ENCODE results near the gene PDLIM3. TPM values are rescaled to one million over a fixed set of nuclear protein-coding genes. Genes with fewer than 3 reads are reported as not detected.
"Not testable (repeated sequence)": the region's sequence is repeated elsewhere in the genome, so short reads cannot be mapped to it uniquely, and the experiment has no call there.

Gene PDLIM3
- total and polyA plus RNA-seq, 2 of the 13 experiments (the other 11 are each of a cell fraction or from before 2014, with no cell fraction given) = 5.9 to 14.0 TPM

DNA sequence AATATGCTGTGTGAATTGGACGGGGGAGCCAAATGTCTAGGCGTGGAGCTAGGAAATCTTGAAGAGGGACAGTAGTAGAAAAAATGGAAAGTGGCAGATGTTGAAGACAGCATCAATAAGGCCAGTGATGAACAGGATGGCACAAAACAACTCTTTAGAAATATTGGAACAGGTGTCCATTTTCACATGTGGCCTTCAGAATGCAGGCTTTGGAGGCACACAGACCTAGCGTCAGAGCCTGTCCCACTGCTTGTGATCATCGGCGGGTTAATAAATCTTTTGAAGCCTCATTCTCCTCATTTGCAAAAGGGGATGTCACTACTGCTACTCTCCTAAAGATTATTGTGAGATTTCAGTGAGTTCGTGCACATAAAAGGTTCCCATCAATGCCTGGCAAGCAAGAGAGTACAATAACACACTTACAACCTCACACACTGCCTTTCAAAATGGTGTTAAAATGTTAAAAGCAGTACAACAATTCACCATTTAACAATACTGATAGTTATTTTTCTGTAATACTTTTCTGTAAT is 2.4 kb downstream of the PDLIM3 start (continued):
- TF ChIP-seq, protein P1, sequence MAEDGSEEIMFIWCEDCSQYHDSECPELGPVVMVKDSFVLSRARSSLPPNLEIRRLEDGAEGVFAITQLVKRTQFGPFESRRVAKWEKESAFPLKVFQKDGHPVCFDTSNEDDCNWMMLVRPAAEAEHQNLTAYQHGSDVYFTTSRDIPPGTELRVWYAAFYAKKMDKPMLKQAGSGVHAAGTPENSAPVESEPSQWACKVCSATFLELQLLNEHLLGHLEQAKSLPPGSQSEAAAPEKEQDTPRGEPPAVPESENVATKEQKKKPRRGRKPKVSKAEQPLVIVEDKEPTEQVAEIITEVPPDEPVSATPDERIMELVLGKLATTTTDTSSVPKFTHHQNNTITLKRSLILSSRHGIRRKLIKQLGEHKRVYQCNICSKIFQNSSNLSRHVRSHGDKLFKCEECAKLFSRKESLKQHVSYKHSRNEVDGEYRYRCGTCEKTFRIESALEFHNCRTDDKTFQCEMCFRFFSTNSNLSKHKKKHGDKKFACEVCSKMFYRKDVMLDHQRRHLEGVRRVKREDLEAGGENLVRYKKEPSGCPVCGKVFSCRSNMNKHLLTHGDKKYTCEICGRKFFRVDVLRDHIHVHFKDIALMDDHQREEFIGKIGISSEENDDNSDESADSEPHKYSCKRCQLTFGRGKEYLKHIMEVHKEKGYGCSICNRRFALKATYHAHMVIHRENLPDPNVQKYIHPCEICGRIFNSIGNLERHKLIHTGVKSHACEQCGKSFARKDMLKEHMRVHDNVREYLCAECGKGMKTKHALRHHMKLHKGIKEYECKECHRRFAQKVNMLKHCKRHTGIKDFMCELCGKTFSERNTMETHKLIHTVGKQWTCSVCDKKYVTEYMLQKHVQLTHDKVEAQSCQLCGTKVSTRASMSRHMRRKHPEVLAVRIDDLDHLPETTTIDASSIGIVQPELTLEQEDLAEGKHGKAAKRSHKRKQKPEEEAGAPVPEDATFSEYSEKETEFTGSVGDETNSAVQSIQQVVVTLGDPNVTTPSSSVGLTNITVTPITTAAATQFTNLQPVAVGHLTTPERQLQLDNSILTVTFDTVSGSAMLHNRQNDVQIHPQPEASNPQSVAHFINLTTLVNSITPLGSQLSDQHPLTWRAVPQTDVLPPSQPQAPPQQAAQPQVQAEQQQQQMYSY (CRISPR knock-in tag; IDR thresholded peaks at IDR 0.05) = no peak
- TF ChIP-seq KLF6 (CRISPR knock-in tag; IDR thresholded peaks at IDR 0.05) = no peak
- no peak for TF ChIP-seq ZFP36L2 (CRISPR knock-in tag; IDR thresholded peaks at IDR 0.05)

DNA sequence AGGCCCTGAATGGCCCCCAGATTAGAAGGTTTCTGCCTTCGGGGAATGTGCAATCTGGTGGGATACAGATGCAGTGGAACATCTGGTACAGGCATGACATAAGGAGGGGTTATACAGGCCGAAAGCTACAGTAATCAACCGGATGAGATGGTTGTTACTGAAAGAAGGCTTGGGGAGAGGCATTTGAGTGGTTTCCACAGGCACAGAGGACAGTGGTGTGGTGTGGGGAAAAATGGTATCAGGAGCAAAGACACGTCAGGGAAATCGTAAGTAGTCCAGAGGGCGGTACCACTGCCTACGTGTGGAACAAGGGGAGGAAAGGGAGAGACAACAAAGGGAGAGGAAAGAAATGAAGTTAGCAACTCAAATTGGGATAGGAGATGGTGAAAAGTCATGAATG is 3.0 kb downstream of the PDLIM3 start:
- TF ChIP-seq ZC3H13 (CRISPR knock-in tag; IDR thresholded peaks at IDR 0.05) = no peak
- no peak for TF ChIP-seq ISX (CRISPR knock-in tag; conservative IDR thresholded peaks at IDR 0.05)
- no peak for TF ChIP-seq TCF7L2 (IDR thresholded peaks at IDR 0.05; ENCODE audit: low read depth, low read length)
- TF ChIP-seq ZNF670 (CRISPR knock-in tag; IDR thresholded peaks at IDR 0.05; ENCODE audit: borderline replicate concordance) = no peak
- TF ChIP-seq NR2F1 (CRISPR knock-in tag; IDR thresholded peaks at IDR 0.05) = no peak
- TF ChIP-seq, protein P2, sequence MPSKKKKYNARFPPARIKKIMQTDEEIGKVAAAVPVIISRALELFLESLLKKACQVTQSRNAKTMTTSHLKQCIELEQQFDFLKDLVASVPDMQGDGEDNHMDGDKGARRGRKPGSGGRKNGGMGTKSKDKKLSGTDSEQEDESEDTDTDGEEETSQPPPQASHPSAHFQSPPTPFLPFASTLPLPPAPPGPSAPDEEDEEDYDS (CRISPR knock-in tag; IDR thresholded peaks at IDR 0.05) = no peak
- Histone ChIP-seq H3K4me3 (replicated peaks in 1 of 3; ENCODE audit: insufficient read depth in 1 of 3, low read depth in 2 of 3, low read length in 3 of 3) (no peak overlapping the region), H3K9me3 (ENCODE audit: low read length) (no peaks in the 10 kb centered on the region), H3K36me3 (replicated peaks in 1 of 2; ENCODE audit: control insufficient read depth in 1 of 2, insufficient read depth in 2 of 2, low read length in 2 of 2) (no peaks in the 10 kb centered on the region), H3K4me2 (ENCODE audit: low read depth, low read length) (no peak overlapping the region), H3K27me3 (ENCODE audit: control insufficient read depth in 1 of 2, insufficient read depth in 2 of 2, low read length in 2 of 2) (peaks cover 2 to 21% of the 10 kb centered on the region in 2 experiments; a peak in 4 of 5 replicates), H2AFZ (ENCODE audit: low read length) (no peak overlapping the region), H3K9ac (ENCODE audit: insufficient read depth, low read depth, low read length) (no peak overlapping the region), H3K4me1 (ENCODE audit: insufficient read depth, low read length) (peaks cover 12% of the 10 kb centered on the region), H4K20me1 (ENCODE audit: insufficient read depth, low read length) (no peaks in the 10 kb centered on the region), H3K79me2 (ENCODE audit: insufficient read depth, low read length) (no peaks in the 10 kb centered on the region), H3K27ac (ENCODE audit: extremely low read length, insufficient read depth, low read length) (no peak overlapping the region)
- FAIRE-seq = no peak
- POLR2A ChIA-PET = no interaction called here
- DNase-seq (ENCODE audit: low spot score) = no peak
- 45% methylated on average over 7 of the region's 7 CpGs for WGBS (ENCODE audit: low lambda C conversion rate)
- no TSS peak for BruUV-seq (replicated peaks)
- no peak for ATAC-seq
- in situ Hi-C loops (cut with HindIII; ENCODE audit: extremely low pct_ligation_motif_present, low pct_unique_long_range_greater_than_20kb) (no loop called here), intact Hi-C loops (cut with micrococcal nuclease; ENCODE audit: unreplicated experiment) (no loop called here)
- CTCF ChIA-PET (ENCODE audit: low intra/inter-chr PET ratio, low total read pairs) = no interaction called here

DNA sequence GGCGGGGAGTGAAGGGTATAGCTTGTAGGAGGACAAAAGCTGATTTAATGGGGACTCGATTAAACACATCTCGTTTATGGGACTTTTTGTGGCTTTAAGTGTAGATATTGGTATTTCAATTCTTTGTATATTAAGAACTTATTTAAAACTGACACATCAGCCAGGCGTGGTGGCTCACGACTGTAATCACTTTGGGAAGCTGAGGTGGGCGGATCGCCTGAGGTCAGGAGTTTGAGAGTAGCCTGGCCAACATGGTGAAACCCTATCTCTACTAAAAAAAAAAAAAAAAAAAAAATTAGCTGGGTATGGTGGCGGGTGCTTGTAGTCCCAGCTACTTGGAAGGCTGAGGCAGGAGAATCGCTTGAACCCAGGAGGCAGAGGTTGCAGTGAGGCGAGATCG is 3.7 kb downstream of the PDLIM3 start:
- DNase-seq (ENCODE audit: low spot score); BruUV-seq (replicated peaks); H3K9me3 ChIP-seq (ENCODE audit: low read length); FAIRE-seq; H4K20me1 ChIP-seq (ENCODE audit: insufficient read depth, low read length); H3K9ac ChIP-seq (ENCODE audit: insufficient read depth, low read depth, low read length); intact Hi-C loops (cut with micrococcal nuclease; ENCODE audit: unreplicated experiment); ATAC-seq; in situ Hi-C loops (cut with HindIII; ENCODE audit: extremely low pct_ligation_motif_present, low pct_unique_long_range_greater_than_20kb); H3K4me2 ChIP-seq (ENCODE audit: low read depth, low read length); H3K36me3 ChIP-seq (replicated peaks in 1 of 2; ENCODE audit: control insufficient read depth in 1 of 2, insufficient read depth in 2 of 2, low read length in 2 of 2); CTCF ChIA-PET (ENCODE audit: low intra/inter-chr PET ratio, low total read pairs); H2AFZ ChIP-seq (ENCODE audit: low read length); POLR2A ChIA-PET; H3K79me2 ChIP-seq (ENCODE audit: insufficient read depth, low read length); H3K27ac ChIP-seq (ENCODE audit: extremely low read length, insufficient read depth, low read length); H3K4me3 ChIP-seq (replicated peaks in 1 of 3; ENCODE audit: insufficient read depth in 1 of 3, low read depth in 2 of 3, low read length in 3 of 3): not testable (repeated sequence)
- WGBS (ENCODE audit: low lambda C conversion rate) = 78% methylated on average over 11 of the region's 11 CpGs
- Histone ChIP-seq H3K4me1 (ENCODE audit: insufficient read depth, low read length) (peaks cover 10% of the 10 kb centered on the region), H3K27me3 (ENCODE audit: control insufficient read depth in 1 of 2, insufficient read depth in 2 of 2, low read length in 2 of 2) (peaks cover 2 to 21% of the 10 kb centered on the region in 2 experiments; a peak in 4 of 5 replicates)
